Stimulated activated naive B cell treated with anti-CD40 and anti-IgM and Interleukin-4, amounts not matched to agents 10 μg/mL and 1 μg/mL and 100 μg/mL, for 72 hours (primary cell): ENCODE measurements around the gene OPTC.

Experiments
- ATAC-seq, 2 donors: fragments of 150-1000 bp; cut with Tn5 transposase; replicated peaks; 2 replicates each; pipeline ENCODE4 v1.10.0; 2021; ENCODE audit warnings: moderate library complexity in 1 of 2
- DNase-seq: peaks from one replicate; pipeline ENCODE4 v3.0.0; 2021
- H3K27ac Mint-ChIP-seq: one replicate; pipeline ENCODE4 v1.8.0; 2022; ENCODE audit warnings: mild to moderate bottlenecking, mixed read lengths
- H3K27me3 Mint-ChIP-seq, 2 donors: one replicate each; pipeline ENCODE4 v1.8.0; 2022; ENCODE audit warnings: mixed read lengths in 2 of 2
- H3K36me3 Mint-ChIP-seq, 2 donors: one replicate each; pipeline ENCODE4 v1.8.0; 2022; ENCODE audit warnings: mixed read lengths in 2 of 2, mild to moderate bottlenecking in 1 of 2
- H3K4me1 Mint-ChIP-seq, 2 donors: one replicate each; pipeline ENCODE4 v1.8.0; 2022; ENCODE audit warnings: mixed read lengths in 2 of 2, mild to moderate bottlenecking in 1 of 2
- H3K4me3 Mint-ChIP-seq, 2 donors: one replicate each; pipeline ENCODE4 v1.8.0; 2022; ENCODE audit warnings: mild to moderate bottlenecking in 2 of 2, mixed read lengths in 2 of 2, moderate library complexity in 1 of 2
- H3K9me3 Mint-ChIP-seq, 2 donors: one replicate each; pipeline ENCODE4 v1.8.0; 2022; ENCODE audit warnings: mixed read lengths in 2 of 2, mild to moderate bottlenecking in 1 of 2

The OPTC gene

GRCh38 chr1:203473281-203473680 lies 20.7 kb upstream of the OPTC start:
- DNase-seq (no peak), ATAC-seq (no peak)
- Mint-ChIP-seq H3K27ac (no peak overlapping the region), H3K27me3 (peaks cover 20 to 27% of the 10 kb centered on the region in 2 donors), H3K36me3 (no peaks in the 10 kb centered on the region), H3K4me1 (peaks cover 9 to 13% of the 10 kb centered on the region in 2 donors), H3K9me3 (no peaks in the 10 kb centered on the region), H3K4me3 (no peak overlapping the region)

- H3K9me3 Mint-ChIP-seq = no peaks in the 10 kb centered on the region
- peaks cover 11 to 18% of the 10 kb centered on the region in 2 donors for H3K4me1 Mint-ChIP-seq
- DNase-seq = no peak
- H3K27me3 Mint-ChIP-seq = peaks cover 20 to 22% of the 10 kb centered on the region in 2 donors
- no peak overlapping the region for H3K27ac Mint-ChIP-seq
- ATAC-seq = no peak
- no peaks in the 10 kb centered on the region for H3K36me3 Mint-ChIP-seq
- H3K4me3 Mint-ChIP-seq = no peak overlapping the region
Observed at GRCh38 chr1:203473781-203474305, 20.1 kb upstream of the OPTC start.

DNA sequence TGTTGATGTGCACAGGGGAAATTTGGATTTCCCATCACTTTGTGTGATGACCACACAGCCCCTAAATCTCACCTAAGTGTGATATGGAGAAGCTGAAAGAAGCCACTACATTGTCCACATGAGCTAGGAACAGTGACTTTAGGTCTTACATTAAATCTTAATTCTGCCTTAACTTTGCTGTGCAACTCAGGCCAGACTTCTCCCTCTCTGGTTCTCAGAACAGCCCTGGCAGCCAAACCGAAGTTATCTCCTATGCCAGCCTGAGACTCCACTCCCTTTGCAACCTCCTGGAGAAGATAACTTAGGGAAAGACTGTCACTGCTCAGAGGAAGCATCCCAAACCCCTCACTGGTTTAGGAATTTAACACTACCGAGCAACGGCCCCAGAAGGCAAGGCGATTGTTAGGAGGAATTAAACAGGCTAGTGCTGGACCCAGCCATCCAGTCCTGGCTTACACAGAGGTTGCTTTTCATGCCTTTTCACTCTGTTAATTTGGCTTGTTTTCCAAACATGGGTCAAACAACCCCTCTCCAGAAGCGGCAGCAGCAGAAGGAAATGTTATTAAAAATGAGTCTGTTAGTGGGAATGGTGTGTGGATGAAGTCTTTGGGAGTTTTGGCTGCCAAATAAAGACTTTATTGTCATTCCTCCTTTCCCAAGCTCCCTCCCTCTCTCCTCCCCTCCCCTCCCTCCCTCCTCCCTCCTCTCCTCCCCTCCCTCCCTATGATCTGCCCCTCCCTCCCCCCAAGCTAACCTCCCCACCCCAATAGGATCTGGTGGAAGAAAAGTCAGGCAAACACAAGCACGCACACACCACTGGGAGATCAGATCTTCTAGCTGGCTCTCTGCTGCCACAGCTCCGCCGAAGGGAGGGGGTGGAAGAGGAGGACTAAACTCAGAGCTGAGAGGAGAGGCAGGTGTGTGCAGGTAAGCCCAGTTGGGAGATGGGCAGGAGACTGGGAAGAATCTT lies 18.7 kb upstream of the OPTC start, which contains the start of gene PRELP:
PRELP (plus strand) TSS at position 795 of the 970 bp plus-strand sequence. CDS start 7,379 bp downstream, outside the sequence.
- peaks cover 13 to 19% of the 10 kb centered on the region in 2 donors for H3K4me1 Mint-ChIP-seq
- ATAC-seq = no peak
- no peak for DNase-seq
- peaks cover 15 to 19% of the 10 kb centered on the region in 2 donors for H3K27me3 Mint-ChIP-seq
- no peaks in the 10 kb centered on the region for H3K9me3 Mint-ChIP-seq
- no peak within 1 kb of the TSS for H3K4me3 Mint-ChIP-seq
- H3K36me3 Mint-ChIP-seq = no peaks in the 10 kb centered on the region
- no peak within 1 kb of the TSS for H3K27ac Mint-ChIP-seq

DNA sequence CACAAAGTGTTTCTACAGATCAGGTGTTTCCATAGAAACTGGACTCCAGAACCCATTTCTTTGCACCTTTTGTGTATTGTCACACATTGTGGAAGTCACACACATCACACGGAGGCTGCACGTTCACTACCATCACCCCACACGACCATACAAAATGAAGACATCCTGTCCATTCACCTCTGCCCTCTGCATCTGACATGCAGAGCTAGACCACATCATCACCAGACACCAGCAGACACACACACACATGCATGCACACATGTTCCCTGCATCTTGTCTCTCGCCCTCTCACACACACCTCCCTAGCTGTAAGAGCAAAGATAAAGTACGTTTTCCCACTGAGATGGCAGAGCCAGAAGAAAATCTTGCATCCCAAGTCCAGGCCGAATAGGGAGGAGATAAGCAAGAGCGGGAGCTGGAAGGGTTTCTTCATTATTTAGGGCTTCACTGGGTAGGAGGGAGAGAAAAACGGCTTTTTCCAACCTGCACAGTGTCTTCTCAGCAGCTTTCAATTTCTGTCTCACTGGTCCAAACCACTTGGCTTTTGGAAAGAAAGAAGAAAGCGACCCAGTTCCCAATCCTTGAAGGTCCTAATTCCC lies 17.6 kb upstream of the OPTC start:
- Mint-ChIP-seq H3K27ac (no peak overlapping the region), H3K36me3 (no peaks in the 10 kb centered on the region), H3K27me3 (peaks cover 12 to 15% of the 10 kb centered on the region in 2 donors), H3K4me3 (no peak overlapping the region), H3K9me3 (no peaks in the 10 kb centered on the region), H3K4me1 (peaks cover 17 to 25% of the 10 kb centered on the region in 2 donors)
- no peak for ATAC-seq
- DNase-seq = no peak

- Mint-ChIP-seq H3K4me3 (no peak overlapping the region), H3K9me3 (no peaks in the 10 kb centered on the region), H3K27me3 (peaks cover 6 to 10% of the 10 kb centered on the region in 2 donors), H3K27ac (no peak overlapping the region), H3K36me3 (no peaks in the 10 kb centered on the region), H3K4me1 (peaks cover 17 to 25% of the 10 kb centered on the region in 2 donors)
- DNase-seq = peak; percentile 14
- ATAC-seq = peak; percentile 81 to 92
Observed at GRCh38 chr1:203477748-203478147, 16.2 kb upstream of the OPTC start.

DNA sequence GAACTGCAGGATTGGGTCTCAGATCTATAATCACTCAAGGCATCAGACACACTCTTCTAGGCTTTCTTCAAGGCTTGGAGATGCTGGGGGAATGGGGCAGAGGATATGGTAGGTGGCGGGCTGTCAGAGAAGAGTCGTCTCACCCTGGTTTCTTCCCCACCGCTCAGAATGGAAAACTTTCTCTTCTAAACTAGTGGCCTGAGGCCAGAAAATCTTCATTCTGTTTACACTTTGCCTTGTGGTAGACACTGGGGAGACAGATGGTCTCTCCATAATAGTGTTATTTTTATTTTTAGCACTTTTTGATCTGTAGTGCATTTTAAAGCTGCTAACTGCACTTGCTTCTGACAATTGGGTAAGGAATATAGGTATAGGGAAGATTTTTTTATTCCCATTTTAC lies 15.7 kb upstream of the OPTC start:
- Mint-ChIP-seq H3K27me3 (peaks cover 6 to 8% of the 10 kb centered on the region in 2 donors), H3K9me3 (no peaks in the 10 kb centered on the region), H3K36me3 (no peaks in the 10 kb centered on the region), H3K4me3 (no peak overlapping the region), H3K4me1 (peaks cover 17 to 25% of the 10 kb centered on the region in 2 donors), H3K27ac (no peak overlapping the region)
- DNase-seq = no peak
- ATAC-seq = peak in 1 of 2 donors; percentile 17

- Mint-ChIP-seq H3K4me3 (no peak overlapping the region), H3K9me3 (no peaks in the 10 kb centered on the region), H3K27ac (no peak overlapping the region), H3K36me3 (no peaks in the 10 kb centered on the region), H3K27me3 (peaks cover 6 to 8% of the 10 kb centered on the region in 2 donors), H3K4me1 (peaks cover 17 to 25% of the 10 kb centered on the region in 2 donors)
- ATAC-seq (no peak), DNase-seq (no peak)
Observed at GRCh38 chr1:203478986-203479385, 15.0 kb upstream of the OPTC start.

DNA sequence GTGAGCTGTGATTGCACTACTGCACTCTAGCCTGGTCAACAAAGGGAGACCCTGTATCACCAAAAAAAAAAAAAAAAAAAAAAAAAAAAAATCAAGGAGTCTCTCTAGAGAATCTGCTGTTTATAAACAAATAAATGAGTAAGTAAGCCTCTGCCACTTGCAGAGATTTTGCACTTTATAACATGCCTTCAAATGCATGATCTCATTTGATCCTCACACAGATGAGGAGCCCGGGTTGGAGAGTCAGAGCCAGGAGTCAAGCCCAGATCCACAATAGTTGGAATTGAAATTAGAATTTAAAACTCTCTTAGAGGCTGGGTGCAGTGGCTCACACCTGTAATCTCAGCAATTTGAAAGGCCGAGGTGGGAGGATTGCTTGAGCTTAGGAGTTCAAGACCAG lies 14.3 kb upstream of the OPTC start:
- Mint-ChIP-seq H3K27me3 (peaks cover 6 to 8% of the 10 kb centered on the region in 2 donors), H3K27ac (no peak overlapping the region), H3K9me3 (no peaks in the 10 kb centered on the region), H3K4me1 (peaks cover 17 to 25% of the 10 kb centered on the region in 2 donors), H3K36me3 (no peaks in the 10 kb centered on the region), H3K4me3 (no peak overlapping the region)
- DNase-seq (no peak), ATAC-seq (no peak)

DNA sequence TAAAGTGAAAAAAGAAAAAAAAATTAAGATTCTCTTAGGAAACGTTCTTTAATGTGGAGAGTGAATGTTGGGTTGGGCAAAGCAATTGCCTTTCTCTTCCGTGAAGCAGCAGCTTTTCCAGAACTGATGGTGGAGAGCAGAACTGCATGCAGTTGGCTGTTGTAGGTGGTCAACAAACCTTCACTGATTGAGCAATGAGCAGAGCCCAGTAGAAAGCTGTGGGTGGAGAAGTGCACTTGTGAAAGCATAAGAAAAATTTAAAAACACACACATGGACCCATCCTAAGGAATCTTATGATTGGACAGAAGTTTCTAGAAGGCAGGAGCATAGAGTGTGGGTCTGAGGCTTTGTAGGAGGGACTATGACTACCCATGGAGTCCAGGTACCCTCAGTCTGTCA lies 13.9 kb upstream of the OPTC start:
- ATAC-seq (no peak), DNase-seq (no peak)
- Mint-ChIP-seq H3K9me3 (no peaks in the 10 kb centered on the region), H3K27ac (no peak overlapping the region), H3K4me3 (no peak overlapping the region), H3K27me3 (peaks cover 6 to 8% of the 10 kb centered on the region in 2 donors), H3K36me3 (no peaks in the 10 kb centered on the region), H3K4me1 (peaks cover 17 to 25% of the 10 kb centered on the region in 2 donors)

DNA sequence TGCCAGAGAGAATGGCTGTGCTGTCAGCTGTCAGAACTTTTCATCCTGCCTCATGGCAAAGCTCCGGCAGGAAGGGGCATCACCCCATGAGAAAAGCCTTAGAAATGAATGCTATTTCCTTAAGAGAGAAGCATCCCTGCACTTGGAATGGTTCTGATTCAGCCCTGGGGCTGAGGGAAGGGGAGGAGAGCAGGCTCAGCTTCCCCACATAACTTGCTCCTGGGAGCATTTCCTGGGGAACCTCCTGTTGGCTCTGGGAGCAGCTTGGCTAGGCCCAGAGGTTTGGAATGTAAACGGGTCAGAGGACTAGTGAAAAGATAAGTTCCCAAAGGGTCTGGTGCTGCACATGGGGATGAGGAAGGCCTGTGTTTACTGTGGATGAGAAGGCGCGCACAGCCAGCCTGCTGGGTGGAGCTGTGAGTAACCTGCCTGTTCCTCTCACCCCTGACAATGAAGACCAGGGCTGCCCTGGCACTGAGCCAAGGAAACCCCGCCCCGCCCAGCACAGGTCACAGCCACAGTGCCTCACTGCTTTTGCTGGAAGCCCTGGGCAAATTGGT lies 13.3 kb upstream of the OPTC start:
- no peak overlapping the region for H3K27ac Mint-ChIP-seq
- peaks cover 6 to 8% of the 10 kb centered on the region in 2 donors for H3K27me3 Mint-ChIP-seq
- peaks cover 17 to 25% of the 10 kb centered on the region in 2 donors for H3K4me1 Mint-ChIP-seq
- DNase-seq = no peak
- no peaks in the 10 kb centered on the region for H3K36me3 Mint-ChIP-seq
- ATAC-seq = peak; percentile 35 to 44
- H3K9me3 Mint-ChIP-seq = no peaks in the 10 kb centered on the region
- H3K4me3 Mint-ChIP-seq = no peak overlapping the region

DNA sequence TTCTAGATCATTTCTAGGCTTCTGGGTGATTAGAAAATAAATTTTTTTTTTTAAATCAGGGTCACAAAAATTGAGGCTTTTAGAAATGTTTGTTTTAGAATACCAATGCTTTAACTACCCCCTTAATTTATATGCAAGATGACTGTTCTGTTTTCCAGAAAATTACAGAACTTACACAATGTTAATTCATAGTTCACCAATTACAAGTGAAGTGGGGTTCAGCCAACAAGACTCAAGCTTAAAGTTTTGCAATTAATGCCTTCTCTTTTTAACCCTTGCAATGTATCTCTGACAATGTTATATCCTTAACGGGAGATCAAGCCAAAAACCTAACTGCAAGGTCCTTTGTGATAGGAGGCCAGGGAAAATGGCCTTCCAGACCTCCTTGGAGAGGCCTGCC lies 12.8 kb upstream of the OPTC start:
- Mint-ChIP-seq H3K27me3 (peaks cover 3% of the 10 kb centered on the region in 2 donors), H3K4me3 (no peak overlapping the region), H3K9me3 (no peaks in the 10 kb centered on the region), H3K27ac (no peak overlapping the region), H3K4me1 (peaks cover 17 to 25% of the 10 kb centered on the region in 2 donors), H3K36me3 (no peaks in the 10 kb centered on the region)
- no peak for DNase-seq
- ATAC-seq = no peak

- H3K27me3 Mint-ChIP-seq = peaks cover 2 to 10% of the 10 kb centered on the region in 2 donors
- no peaks in the 10 kb centered on the region for H3K9me3 Mint-ChIP-seq
- ATAC-seq (peak; percentile 5 to 8), DNase-seq (no peak)
- H3K27ac Mint-ChIP-seq = no peak overlapping the region
- peaks cover 2 to 12% of the 10 kb centered on the region in 2 donors for H3K4me1 Mint-ChIP-seq
- H3K36me3 Mint-ChIP-seq = no peaks in the 10 kb centered on the region
- peak overlapping the region; percentile 75 to 85 for H3K4me3 Mint-ChIP-seq
Observed at GRCh38 chr1:203486618-203487370, 7.2 kb upstream of the OPTC start.

DNA sequence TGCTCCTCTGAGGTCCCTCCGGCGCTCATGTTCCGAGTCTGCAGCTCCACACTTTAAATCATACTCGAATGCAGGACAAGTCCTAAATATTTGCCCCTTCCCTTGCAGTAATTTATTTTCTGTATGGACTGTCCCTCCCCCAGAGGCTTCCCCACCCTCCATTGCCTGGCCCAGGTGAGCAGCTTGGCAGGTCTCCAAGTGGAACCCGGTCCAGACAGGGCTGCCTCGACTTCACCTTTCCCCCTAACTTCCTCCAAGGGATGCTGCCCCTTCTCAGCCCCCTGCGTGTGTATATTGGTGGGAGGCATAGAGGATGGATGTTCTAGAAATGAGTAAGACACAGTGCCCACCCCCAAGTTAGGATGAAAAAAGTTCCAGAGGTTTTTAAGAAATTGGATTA lies 5.4 kb upstream of the OPTC start:
- H3K27me3 Mint-ChIP-seq = peaks cover 6 to 14% of the 10 kb centered on the region in 2 donors

More for the DNA sequence above, 5.4 kb upstream of the OPTC start:
- Mint-ChIP-seq H3K4me1 (peaks cover 2 to 12% of the 10 kb centered on the region in 2 donors), H3K27ac (no peak overlapping the region), H3K36me3 (no peaks in the 10 kb centered on the region), H3K9me3 (no peaks in the 10 kb centered on the region), H3K4me3 (no peak overlapping the region)
- no peak for ATAC-seq
- no peak for DNase-seq
